Right renal cortex interstitium (tissue), 3 donors: Measurements from ENCODE around the gene FHOD3. TPM values are rescaled to one million over a fixed set of nuclear protein-coding genes. Genes with fewer than 3 reads are reported as not detected.
"Not testable (repeated sequence)": the region's sequence is repeated elsewhere in the genome, so short reads cannot be mapped to it uniquely, and the experiment has no call there.

Experiments
- DNase-seq, 3 donors: peaks; one replicate each; pipeline ENCODE4 v3.0.0-alpha.2; 2013; ENCODE audit warnings: low read depth in 3 of 3, low spot score in 2 of 3
- polyA plus RNA-seq, 3 donors: library from polyadenylated mRNA; unstranded; fragments of 120-200 nt; gene quantifications; one replicate each; pipeline ENCODE4 v1.2.1, GENCODE V29; 2013; ENCODE audit not compliant: insufficient read length in 3 of 3

FHOD3 gene
- polyA plus RNA-seq, 3 donors, result 39.8 to 45.6 (median 40.1) TPM

DNA sequence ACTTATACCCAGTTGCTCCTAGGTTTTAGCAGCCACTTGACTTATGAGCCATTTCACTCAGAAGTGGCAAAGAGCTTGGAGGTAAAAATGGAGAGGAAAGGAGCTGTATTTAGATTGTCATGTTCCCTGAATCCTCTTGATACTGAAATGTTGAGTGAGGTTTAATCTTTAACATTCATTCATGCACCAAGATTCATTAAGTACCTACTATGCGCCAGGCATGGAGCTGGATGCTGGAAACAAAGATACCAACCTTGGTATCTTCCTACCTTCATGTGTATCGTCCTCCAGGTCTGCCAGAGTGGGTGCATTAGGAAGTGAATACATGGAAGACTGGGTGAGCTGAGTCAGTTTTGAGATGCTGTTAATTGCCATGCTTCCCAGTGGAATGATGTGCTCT is 507.6 kb downstream of the FHOD3 start:
- DNase-seq, result no peak

DNA sequence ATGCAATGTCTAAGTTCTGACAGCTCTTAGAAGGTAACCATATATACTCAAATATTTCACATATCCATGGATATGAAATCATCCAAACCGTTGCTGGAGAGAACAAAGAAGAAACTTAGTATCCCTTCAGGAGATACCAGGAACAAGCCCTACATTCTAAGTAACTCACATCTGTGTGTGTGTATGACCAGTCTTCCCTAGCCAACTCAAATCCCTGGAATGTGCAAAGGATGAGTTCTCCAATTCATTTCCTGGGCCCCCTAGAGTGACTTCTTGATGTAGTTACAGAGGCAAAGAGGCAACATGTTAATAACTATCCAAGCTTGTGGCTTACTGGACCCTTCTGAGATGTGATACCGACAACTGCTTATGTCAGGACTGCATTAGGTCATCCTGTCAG is 511.2 kb downstream of the FHOD3 start:
- DNase-seq, result no peak

DNA sequence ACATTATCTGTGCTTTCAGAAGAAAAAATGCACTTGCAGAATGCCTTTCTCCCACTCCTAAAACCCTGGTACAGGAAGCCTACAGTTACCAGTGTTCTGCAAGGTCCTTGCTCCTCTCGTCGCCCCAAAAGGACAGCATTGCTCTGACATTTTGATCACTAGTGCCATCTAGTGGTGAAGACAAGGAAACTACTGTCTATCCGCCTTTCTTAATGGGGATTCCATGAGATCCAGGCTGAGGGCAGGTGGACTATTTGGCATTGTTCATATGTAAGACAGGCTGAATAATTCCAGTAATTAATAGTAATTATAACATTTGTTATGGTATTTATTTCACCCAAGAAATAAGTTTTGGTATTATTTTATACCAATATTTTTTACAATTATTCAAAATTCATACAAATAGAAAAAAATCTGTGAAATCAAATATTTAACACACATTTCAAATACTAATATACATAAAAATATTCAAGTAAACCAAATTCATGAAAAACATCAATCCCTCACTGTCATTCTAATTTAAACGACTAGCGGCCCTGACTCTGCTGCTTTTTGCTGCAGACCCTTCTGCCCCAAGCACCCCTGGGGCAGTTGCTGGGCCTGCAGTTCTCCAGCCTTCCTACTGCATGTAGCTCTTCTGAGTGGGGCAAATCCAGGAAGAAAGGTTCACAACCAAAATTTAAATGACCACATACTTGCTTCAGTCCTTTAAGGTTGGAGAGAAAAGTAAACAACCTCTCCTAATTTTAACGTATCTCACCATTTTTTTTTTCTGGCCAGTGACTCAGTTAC is 512.3 kb downstream of the FHOD3 start:
- DNase-seq, result peak in 2 of 3 donors; percentile 36 to 49

DNA sequence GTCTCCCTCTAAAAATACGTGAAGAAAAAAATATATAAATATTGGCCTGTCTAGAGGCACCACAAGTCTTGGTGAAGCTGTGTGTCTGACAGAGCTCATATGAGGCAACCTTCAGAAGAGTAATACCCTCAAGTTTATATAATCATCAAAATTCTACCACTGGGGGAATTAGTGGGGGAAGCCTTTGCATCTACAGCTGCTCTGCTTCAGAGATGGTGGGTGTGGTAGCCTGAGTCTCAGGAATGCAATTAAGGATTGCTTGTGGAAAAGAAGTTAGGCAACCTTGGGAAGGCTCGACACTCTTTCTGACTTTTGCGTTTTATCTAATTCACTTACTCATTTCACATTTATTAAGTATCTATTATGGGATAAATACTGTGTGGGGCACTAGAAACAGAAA is 513.9 kb downstream of the FHOD3 start:
- no peak for DNase-seq

DNA sequence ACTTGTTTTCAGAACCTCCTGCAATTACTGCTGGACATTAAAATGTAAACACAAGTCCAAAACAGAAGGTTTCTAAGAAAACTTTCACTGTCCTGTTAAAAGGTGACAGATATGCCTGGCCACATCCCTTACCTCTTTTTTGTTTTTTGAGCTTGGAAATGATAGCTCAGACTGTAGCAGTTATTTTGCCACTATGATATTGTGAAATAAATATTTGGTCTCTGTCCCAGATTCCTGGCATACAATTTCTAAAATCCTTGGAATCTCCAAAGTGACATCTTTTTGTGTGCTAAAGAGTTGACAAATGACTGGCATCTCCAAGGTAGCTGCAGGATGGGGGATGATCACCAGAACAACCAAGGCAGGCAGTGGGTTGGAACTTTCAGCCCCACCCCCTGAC is 514.4 kb downstream of the FHOD3 start:
- no peak for DNase-seq

DNA sequence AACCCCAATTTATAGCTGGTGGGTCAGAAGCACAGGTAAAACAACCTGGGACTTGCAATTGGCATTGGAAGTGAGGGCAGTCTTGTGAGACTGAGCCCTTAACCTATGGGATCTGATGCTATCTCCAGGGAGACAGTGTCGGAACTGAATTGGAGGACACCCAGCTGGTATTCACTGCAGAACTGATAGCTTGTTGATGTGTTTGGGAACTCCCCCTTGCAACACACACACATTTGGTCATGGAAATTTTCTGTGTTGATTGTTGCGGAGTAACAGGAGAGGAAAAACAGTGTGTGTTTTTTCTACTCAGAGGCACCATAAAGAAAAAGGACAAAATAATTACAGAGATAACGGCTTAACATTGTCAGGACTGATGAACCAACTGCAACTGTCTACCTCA is 515.2 kb downstream of the FHOD3 start:
- no peak for DNase-seq

DNA sequence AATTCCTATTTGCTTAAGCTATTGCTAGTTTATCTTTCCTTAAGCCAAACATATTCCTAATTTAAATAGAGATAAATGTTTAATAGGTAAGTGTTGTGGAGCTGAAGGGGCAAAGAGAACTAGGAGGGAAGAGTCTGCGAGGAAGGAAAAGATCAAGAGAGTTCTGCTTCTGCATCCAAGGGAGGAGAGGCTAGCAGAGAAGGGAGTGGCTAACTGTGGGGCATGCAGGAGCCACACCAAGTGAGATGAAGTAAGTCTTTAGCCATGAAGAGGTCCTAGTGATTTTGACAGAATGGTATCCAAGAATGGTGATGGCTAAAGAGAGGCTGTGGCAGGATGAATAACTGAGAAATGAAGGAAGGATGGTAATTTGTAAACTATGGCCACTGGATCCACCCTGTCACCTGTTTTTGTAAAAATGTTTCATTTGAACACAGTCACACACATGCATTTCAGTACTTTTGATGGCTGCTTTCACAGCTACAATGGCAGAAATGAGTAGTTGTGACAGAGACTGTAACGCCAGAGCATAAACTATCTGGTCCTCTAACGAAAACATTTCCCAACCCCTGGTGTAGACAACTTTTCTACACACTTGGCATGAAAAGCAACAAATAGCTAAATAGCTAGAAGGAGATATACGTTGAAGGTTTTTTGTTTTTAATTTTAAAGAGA is 515.7 kb downstream of the FHOD3 start:
- no peak for DNase-seq

DNA sequence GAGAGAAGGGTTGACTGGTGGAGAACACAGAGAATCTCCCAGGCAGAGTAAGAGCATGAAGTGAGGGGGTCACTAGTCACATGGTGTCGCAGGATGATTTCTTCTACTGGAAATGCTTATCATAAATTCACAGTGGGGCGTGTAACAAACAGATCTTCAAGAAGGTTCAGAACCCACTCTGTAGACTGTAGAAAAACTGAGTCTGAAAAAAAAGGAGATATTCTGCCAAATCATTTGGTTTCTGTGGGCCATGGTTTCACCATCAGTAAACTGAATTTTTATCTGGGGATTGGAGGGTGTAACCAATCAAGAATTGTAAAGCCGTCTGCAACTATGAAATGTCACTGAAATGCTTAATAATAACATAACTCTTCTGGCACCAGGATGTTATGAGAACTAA is 516.3 kb downstream of the FHOD3 start:
- no peak for DNase-seq

DNA sequence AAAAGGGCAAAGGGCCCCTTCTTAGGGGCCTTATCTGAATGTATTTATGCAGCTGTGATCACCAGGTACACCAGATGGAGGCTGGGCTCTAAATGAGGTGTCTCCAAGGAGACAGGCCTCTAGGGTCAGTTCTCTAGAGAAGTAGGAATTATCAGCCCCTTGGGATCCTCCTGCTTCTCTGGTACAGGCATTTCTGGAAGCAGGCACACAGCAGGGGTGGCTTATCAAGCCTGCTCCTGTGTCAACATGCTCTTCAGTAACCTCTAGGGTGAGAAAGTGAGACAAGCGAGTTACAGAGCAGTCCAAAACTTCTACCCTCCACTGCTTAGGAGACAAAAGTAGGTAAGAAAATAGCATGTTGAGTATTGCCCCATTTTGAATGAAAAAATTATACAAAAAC is 517.5 kb downstream of the FHOD3 start:
- DNase-seq, result no peak

DNA sequence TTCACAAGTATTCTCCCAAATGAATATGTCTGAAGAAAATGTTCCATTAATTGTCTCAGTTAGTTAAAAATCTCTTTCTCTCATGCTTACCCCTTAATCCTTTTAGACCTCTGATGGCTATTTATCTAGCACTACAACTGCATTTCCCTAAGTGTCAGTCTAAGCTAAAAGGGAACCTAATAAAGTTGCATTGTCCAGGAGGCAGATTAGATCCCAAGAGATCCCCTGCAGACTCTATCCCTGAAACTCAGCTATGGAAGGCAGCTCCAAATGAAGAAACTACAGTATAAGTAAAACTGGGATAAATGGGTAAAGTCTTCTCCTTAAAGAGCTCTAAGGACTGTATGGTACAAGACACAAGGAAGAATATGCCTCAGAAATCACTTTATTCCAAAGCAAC is 518.6 kb downstream of the FHOD3 start:
- not testable (repeated sequence) for DNase-seq

DNA sequence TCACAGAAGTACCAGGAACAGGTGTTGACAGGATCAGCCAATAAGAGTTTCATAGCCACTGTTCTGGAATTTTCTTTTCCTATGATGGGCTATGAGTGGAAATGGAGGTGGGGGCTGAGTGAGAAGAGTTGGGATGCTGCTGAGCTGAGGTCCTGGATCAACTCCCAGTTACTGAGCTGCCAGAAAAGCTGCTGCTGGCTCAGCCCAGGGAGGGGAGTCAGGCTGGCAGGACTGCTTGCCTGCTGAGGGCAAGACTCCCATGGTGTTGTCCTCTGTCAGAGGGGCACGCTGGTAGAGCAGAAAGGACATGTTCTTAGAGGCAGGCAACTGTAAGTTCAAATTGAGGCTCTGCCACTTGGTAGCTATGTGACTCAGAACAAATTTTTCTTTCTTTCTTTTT is 519.5 kb downstream of the FHOD3 start:
- no peak for DNase-seq

DNA sequence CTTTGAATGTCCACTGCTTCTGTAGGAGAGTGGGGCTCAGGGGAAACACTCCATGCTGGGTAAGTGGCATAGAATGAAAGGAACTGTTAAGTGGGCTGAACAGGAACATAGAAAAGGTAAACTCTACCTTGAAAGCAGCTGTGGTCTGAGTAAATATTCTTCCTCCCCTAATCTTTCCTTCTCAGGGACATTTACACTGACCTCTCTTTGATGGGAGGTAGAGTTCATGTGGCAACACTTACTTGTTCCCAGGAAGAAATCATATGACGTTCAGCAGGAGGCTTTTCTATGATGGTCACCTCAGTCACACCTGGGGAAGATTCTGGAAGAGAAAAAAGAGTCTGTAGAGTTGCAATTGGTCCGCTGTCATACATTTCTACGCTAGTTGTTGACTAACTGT is 521.1 kb downstream of the FHOD3 start:
- no peak for DNase-seq

DNA sequence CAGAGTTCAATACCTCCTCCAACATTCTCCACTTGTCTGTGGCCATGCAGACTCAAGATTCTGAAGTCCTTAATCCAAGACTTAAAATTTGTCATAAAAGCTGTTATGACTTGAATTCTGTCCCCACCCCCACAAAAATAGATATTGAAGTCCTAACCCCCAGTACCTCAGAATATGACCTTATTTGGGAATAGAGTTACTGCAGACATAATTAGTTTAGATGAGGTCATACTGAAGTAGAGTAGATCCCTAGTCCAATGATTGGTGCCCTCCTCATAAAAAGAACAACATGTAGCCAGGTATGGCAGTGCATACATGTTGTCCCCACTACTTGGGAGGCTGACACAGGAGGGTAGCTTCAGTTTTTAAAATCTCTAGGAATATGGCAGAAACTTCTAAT is 522.1 kb downstream of the FHOD3 start:
- DNase-seq, result no peak

DNA sequence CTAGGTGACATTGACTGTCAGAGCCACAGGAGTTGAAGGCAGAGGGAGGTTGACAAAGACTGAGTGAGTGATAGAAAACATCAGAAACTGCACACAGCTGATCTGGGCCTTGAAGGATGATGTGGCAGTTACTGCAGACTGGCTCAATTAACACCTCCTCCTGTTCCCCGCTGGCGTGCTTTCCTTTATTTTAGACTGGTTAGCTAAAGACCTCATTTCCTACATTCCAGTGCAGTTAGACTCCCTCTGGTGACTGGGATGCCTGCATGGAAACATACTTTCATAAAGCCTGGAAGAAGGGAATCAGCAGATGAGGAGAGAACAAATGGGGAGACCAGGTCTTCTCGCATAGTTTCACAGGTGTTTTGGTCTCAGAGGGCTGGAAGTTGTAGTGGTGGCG is 524.2 kb downstream of the FHOD3 start:
- DNase-seq, result no peak

DNA sequence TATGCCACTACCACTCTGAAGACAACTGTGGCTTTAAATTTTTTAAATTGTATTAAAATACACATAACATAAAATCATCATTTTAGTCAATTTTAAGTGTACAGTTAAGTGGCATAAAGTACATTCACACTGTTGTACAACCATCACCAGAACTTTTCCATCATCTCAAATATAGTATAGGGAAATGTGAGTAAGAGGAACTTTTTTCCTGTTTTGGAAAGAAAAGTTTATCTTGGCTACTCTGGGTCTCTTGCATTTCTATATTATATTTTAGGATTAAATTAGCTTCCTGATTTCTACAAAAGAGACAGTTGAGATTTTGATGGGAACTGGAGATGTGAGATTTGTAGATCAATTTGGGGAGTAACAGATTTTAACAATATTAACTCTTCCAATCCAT is 528.0 kb downstream of the FHOD3 start:
- DNase-seq, result no peak

DNA sequence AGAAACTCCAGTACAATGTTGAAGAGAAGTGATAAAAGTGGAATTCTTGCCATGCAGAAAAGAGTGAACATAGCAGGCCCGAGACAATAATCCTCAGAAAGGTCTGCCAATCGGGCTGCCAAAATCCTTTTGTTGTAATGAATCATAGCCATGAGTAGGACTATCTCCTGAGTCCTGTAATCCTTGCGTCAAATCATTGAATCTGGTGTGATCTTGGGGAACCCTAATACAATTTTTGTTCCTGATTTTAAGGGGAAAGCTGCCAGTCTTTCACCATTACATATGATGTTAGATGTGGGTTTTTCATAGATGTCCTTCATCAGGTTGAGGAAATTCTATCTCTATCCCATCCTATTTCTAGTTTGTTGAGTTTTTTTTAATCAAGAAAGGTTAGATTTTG is 529.0 kb downstream of the FHOD3 start:
- no peak for DNase-seq

DNA sequence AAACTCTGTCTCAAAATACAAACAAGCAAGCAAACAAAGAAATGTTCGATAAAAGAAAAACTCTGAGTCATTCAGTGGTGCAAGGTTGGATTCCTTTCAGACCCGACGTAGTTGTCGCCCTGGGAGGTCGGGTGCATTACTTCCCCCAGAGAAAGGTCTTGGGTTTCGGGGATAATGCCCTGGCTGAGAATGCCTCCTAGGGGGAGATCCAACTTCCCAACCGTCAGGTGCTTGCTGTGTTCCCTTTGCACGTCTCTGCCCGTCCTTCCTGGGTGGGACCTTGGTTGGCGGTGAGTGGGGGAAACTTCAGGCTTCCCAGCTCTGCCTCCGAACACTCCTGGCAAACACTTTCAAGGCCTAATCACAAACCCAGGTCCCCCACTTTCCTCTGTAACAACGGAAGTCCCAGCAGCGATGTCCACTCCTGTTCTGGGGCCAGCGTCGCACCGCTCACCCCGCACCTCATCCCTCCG is 530.7 kb downstream of the FHOD3 start:
- peak in 2 of 3 donors; percentile 29 for DNase-seq

DNA sequence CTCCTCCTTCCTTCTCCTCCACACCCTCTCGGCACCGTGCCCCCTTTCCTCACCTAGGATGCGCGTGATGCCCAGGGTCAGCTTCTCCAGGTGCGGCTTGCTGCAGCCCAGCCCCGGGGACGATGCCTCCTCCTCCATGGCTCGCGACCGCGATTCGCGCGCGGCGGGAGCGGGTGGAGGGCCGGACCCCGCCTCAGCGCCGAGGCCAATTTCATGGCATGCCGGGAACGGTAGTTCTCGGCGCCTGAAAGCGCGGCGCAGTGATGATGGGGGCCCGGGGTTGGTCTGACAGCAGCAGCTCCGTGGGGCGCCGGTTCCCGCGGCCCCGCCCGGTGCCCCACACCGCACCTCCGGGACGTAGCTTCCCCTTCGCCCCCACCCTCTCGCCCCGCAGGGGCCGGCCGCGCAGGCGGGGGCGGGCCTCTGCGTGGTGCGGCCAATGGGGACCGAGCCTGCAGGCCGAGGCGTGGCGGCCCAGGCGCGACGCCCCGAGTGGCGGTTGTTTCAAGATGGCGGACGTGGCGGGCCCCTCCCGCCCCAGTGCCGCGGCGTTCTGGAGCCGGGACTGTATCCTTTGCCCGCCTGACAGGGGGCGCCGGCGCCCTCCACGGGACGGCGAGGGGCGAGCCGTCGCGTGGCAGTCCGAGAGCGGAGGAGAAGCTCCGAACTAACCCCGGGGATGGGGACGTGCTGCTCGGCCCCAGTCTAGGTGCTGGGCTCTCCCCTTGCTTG is 531.3 kb downstream of the FHOD3 start, which contains the start of the genes KIAA1328 and TPGS2:
Gene KIAA1328 (plus strand): TSS at position 498 of the 732 bp plus-strand sequence. CDS start 12 bp downstream, at position 510.
Gene TPGS2 (minus strand): TSS at position 373 of the 732 bp plus-strand sequence. CDS start 235 bp downstream, at position 138.
- peak; percentile 40 to 72 (median 70) for DNase-seq
